LNCAP (cell line): Measurements from ENCODE around the gene DAPK2.

Experiments used
- CTCF ChIP-seq: fragments of 450-650 bp; IDR thresholded peaks from 2 replicates; pipeline ENCODE4 v1.5.1; 2017; ENCODE audit warnings: mild to moderate bottlenecking

Gene DAPK2

GRCh38 chr15:64046421-64047153 lies at the start of gene DAPK2:
Gene DAPK2 (minus strand): TSS chr15:64046485. CDS start chr15:64040261, 6,224 bp downstream.
- peak; percentile 83 for TF ChIP-seq CTCF

GRCh38 chr15:64095431-64095794 lies 49.1 kb upstream of the DAPK2 start:
- no peak for TF ChIP-seq CTCF

- no peak for TF ChIP-seq CTCF
These were observed 47.5 kb upstream of the DAPK2 start, which contains the start of gene CIAO2A for GRCh38 chr15:64093627-64094417. Gene CIAO2A (minus strand): TSS chr15:64093838. CDS start chr15:64093768, 70 bp downstream.

GRCh38 chr15:64092864-64093626 lies 46.8 kb upstream of the DAPK2 start:
- TF ChIP-seq CTCF: peak; percentile 17; the same call in 1 of the 2 replicates

- TF ChIP-seq CTCF: 0 out of 2 replicates have a peak, but pooled peaks have one; percentile 20
These were observed 46.0 kb upstream of the DAPK2 start for GRCh38 chr15:64092075-64092820.

GRCh38 chr15:64090527-64090926 lies 44.2 kb upstream of the DAPK2 start:
- no peak for TF ChIP-seq CTCF
